Upper lobe of left lung (tissue), 6 donors: ENCODE data around the gene ZBTB16. TPM values are rescaled to one million over a fixed set of nuclear protein-coding genes. Genes with fewer than 3 reads are reported as not detected.

Experiments
- ATAC-seq, 2 donors: fragments of 200-7000 bp; cut with Tn5 transposase; one replicate each; pipeline ENCODE4 v1.9.1; 2022; ENCODE audit warnings: mild to moderate bottlenecking in 2 of 2, moderate library complexity in 2 of 2; ENCODE audit not compliant: low FRiP score in 2 of 2
- DNase-seq, 2 donors: peaks; one replicate each; pipeline ENCODE4 v3.0.0-alpha.2; 2019 to 2020
- H3K27ac ChIP-seq, 4 donors: fragments of 200-600 bp; sonication (generic); one replicate each; pipeline ENCODE4 v1.5.1; 2016 to 2019
- H3K27me3 ChIP-seq, 4 donors: fragments of 200-600 bp; sonication (generic); one replicate each; pipeline ENCODE4 v1.5.1; 2017 to 2019
- H3K36me3 ChIP-seq, 4 donors: fragments of 200-600 bp; sonication (generic); one replicate each; pipeline ENCODE4 v1.5.1; 2016 to 2019
- H3K4me1 ChIP-seq, 4 donors: fragments of 200-600 bp; sonication (generic); one replicate each; pipeline ENCODE4 v1.5.1; 2018 to 2019
- H3K4me3 ChIP-seq, 4 donors: fragments of 200-600 bp; sonication (generic); one replicate each; pipeline ENCODE4 v1.5.1; 2017 to 2019; ENCODE audit warnings: mild to moderate bottlenecking in 2 of 4, moderate library complexity in 1 of 4
- H3K9me3 ChIP-seq, 4 donors: fragments of 200-600 bp; sonication (generic); one replicate each; pipeline ENCODE4 v1.5.1; 2018 to 2019
- EP300 ChIP-seq, 4 donors: sonication (generic); formaldehyde crosslinking; IDR thresholded peaks; one replicate each; pipeline ENCODE4 v1.5.1; 2017; ENCODE audit warnings: antibody characterized with exemption in 4 of 4, control low read depth in 2 of 4
- POLR2A ChIP-seq, 4 donors: fragments of 450-650 bp; IDR thresholded peaks; one replicate each; pipeline ENCODE4 v1.5.1; 2016 to 2017; ENCODE audit warnings: antibody characterized with exemption in 4 of 4, mild to moderate bottlenecking in 2 of 4
- POLR2AphosphoS5 ChIP-seq, 2 donors: sonication (generic); formaldehyde crosslinking; IDR thresholded peaks; one replicate each; pipeline ENCODE4 v1.5.1; 2017; ENCODE audit warnings: antibody characterized with exemption in 2 of 2
- WGBS, 2 donors: methylation state at CpG; one replicate each; pipeline ENCODE4 v1.1.5; 2017 to 2018; 5-methylcytosine and 5-hydroxymethylcytosine counted together
- total RNA-seq, 6 donors: library from RNA; depleted of rRNA in 4 of 6; stranded (reverse); fragments of >200 nt in 4 of 6; gene quantifications; one replicate each; pipeline versions ENCODE4 v1.1.0 to v1.2.1, GENCODE V29; 2016 to 2021
- TF ChIP-seq, protein P1 (sequence below), 6 experiments: fragments of 450-650 bp in 4 of 6; fragments of 200-600 bp in 2 of 6; sonication (generic) in 2 of 6; IDR thresholded peaks; one replicate each; pipeline ENCODE4 v1.5.1; 2016 to 2019; ENCODE audit warnings: antibody characterized with exemption in 6 of 6
- donor health status: DM: no; HTN: no; CAD: no; lungs with moderate emphysema.
- donor health status: DM: no; HTN: yes; CAD: no; lungs with severe emphysema.

Gene ZBTB16
- total RNA-seq, 6 donors from 2014 or later = 110 to 584 (median 179) TPM

DNA sequence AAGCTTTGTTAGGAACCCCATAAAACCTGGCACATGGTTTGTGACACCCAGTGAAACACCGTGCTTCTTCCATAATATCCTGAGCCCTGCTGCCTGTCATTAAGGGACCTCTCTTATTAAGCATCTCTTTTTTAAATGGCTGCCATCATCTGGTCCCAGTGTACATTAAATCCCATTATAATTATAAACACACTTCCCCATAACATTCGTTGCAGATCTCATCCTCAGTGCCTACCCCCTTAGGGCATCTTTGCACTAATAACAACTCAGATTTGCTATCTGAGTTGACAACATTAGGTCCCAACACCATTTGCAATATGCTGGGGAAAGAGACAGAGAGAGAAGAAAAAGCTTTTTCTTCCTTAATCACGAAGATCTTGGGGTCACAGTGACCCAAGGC, 4.7 kb upstream of the ZBTB16 start:
- H3K4me3 ChIP-seq = no peak overlapping the region
- H3K27me3 ChIP-seq = no peaks in the 10 kb centered on the region
- ATAC-seq (no peak), DNase-seq (no peak)
- no peaks in the 10 kb centered on the region for H3K36me3 ChIP-seq
- H3K4me1 ChIP-seq = peaks cover 15 to 22% (median 18%) of the 10 kb centered on the region in 4 donors
- no peak overlapping the region for H3K27ac ChIP-seq
- no peaks in the 10 kb centered on the region for H3K9me3 ChIP-seq
- TF ChIP-seq EP300 (IDR thresholded peaks at IDR 0.05) = no peak
- no peak for TF ChIP-seq POLR2AphosphoS5 (IDR thresholded peaks at IDR 0.05)
- no peak for TF ChIP-seq POLR2A (IDR thresholded peaks at IDR 0.05)
- TF ChIP-seq, protein P1, sequence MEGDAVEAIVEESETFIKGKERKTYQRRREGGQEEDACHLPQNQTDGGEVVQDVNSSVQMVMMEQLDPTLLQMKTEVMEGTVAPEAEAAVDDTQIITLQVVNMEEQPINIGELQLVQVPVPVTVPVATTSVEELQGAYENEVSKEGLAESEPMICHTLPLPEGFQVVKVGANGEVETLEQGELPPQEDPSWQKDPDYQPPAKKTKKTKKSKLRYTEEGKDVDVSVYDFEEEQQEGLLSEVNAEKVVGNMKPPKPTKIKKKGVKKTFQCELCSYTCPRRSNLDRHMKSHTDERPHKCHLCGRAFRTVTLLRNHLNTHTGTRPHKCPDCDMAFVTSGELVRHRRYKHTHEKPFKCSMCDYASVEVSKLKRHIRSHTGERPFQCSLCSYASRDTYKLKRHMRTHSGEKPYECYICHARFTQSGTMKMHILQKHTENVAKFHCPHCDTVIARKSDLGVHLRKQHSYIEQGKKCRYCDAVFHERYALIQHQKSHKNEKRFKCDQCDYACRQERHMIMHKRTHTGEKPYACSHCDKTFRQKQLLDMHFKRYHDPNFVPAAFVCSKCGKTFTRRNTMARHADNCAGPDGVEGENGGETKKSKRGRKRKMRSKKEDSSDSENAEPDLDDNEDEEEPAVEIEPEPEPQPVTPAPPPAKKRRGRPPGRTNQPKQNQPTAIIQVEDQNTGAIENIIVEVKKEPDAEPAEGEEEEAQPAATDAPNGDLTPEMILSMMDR (IDR thresholded peaks at IDR 0.05) = no peak
- WGBS, 2 donors = 82 to 87% methylated on average over 3 of the region's 3 CpGs

GRCh38 chr11:114056409-114056808, 3.1 kb upstream of the ZBTB16 start:
- Histone ChIP-seq H3K4me3 (no peak overlapping the region), H3K27ac (no peak overlapping the region), H3K4me1 (peaks cover 15 to 24% (median 18%) of the 10 kb centered on the region in 4 donors), H3K36me3 (peaks cover 0 to 2% (median 0%) of the 10 kb centered on the region in 4 donors), H3K27me3 (no peaks in the 10 kb centered on the region), H3K9me3 (no peaks in the 10 kb centered on the region)
- TF ChIP-seq POLR2A (IDR thresholded peaks at IDR 0.05) (no peak), EP300 (IDR thresholded peaks at IDR 0.05) (no peak)
- TF ChIP-seq, protein P1 (IDR thresholded peaks at IDR 0.05) = no peak
- ATAC-seq = no peak
- DNase-seq = no peak

- Histone ChIP-seq H3K4me3 (no peak overlapping the region), H3K4me1 (peaks cover 18 to 31% (median 20%) of the 10 kb centered on the region in 4 donors), H3K27me3 (no peaks in the 10 kb centered on the region), H3K36me3 (peaks cover 0 to 8% (median 0%) of the 10 kb centered on the region in 4 donors), H3K9me3 (no peaks in the 10 kb centered on the region), H3K27ac (peak overlapping the region; percentile 94 to 99 (median 96))
- ATAC-seq (no peak), DNase-seq (peak in 1 of 2 donors; percentile 56)
- TF ChIP-seq POLR2A (IDR thresholded peaks at IDR 0.05) = no peak
- TF ChIP-seq EP300 (IDR thresholded peaks at IDR 0.05) = no peak
- TF ChIP-seq POLR2AphosphoS5 (IDR thresholded peaks at IDR 0.05) = no peak
- 68 to 69% methylated on average over 7 of the region's 7 CpGs for WGBS, 2 donors
Observed at GRCh38 chr11:114057147-114057546, 2.4 kb upstream of the ZBTB16 start.

GRCh38 chr11:114057605-114058004, 1.9 kb upstream of the ZBTB16 start:
- no peak overlapping the region for H3K4me3 ChIP-seq
- DNase-seq = no peak
- no peak for ATAC-seq
- H3K36me3 ChIP-seq = peaks cover 0 to 12% (median 0%) of the 10 kb centered on the region in 4 donors
- WGBS, 2 donors = 58 to 95% methylated on average over 1 of the region's 1 CpG
- H3K9me3 ChIP-seq = no peaks in the 10 kb centered on the region
- H3K4me1 ChIP-seq = peaks cover 22 to 36% (median 24%) of the 10 kb centered on the region in 4 donors
- H3K27ac ChIP-seq = peak overlapping the region; percentile 94 to 99 (median 96)
- H3K27me3 ChIP-seq = no peaks in the 10 kb centered on the region
- TF ChIP-seq EP300 (IDR thresholded peaks at IDR 0.05) = no peak
- no peak for TF ChIP-seq POLR2AphosphoS5 (IDR thresholded peaks at IDR 0.05)
- TF ChIP-seq, protein P1 (IDR thresholded peaks at IDR 0.05) = no peak
- TF ChIP-seq POLR2A (IDR thresholded peaks at IDR 0.05) = no peak

DNA sequence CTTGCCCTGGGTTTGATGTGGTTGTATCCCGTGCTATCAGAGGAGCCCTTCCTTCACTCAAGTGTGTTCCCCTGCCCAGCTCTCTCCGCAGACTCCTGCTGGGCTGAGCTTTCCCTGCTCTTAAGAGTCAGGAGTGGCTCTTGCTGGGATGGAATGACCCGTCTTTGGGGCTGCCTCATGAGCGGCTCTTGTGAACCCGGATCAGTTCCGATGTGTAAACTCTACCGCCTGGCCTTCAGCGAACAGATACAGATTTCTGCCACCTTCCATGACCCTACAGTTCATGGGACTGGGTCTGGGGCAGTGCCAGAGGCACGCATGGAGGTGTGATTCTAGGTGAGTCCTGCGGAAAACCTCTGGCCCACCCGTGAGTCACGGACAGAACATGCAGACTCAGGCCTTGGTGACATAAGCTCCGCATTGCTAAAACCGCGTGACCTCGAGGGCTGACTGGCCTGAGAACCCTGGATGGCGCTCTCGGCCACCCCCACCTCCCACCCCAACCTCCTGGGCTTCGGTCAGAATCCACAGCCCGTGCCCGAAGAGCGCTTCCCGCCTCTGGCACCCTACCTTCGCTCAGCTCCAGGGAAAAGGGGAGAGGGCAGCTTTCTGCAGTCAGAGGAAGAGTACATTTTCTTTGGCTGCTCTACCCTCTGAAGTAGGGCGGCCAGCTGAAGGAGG, 1.3 kb upstream of the ZBTB16 start:
- Histone ChIP-seq H3K9me3 (no peaks in the 10 kb centered on the region), H3K36me3 (peaks cover 0 to 17% (median 2%) of the 10 kb centered on the region in 4 donors), H3K4me1 (peaks cover 27 to 41% (median 29%) of the 10 kb centered on the region in 4 donors), H3K27me3 (no peaks in the 10 kb centered on the region), H3K27ac (peak overlapping the region; percentile 94 to 99 (median 96)), H3K4me3 (peak overlapping the region in 3 of 4 donors; percentile 77 to 92 (median 82))
- DNase-seq = peak; percentile 58 to 82
- peak; percentile 9 to 38 for TF ChIP-seq POLR2AphosphoS5 (IDR thresholded peaks at IDR 0.05)
- peak in 2 of 4 donors; percentile 13 to 47 for TF ChIP-seq POLR2A (IDR thresholded peaks at IDR 0.05)
- TF ChIP-seq EP300 (IDR thresholded peaks at IDR 0.05) = peak in 1 of 4 donors; percentile 61
- TF ChIP-seq, protein P1 (IDR thresholded peaks at IDR 0.05) = no peak
- 76 to 83% methylated on average over 7 to 25 of the region's 25 CpGs for WGBS, 2 donors
- peak in 1 of 2 donors; percentile 75 for ATAC-seq
